NCI-H748 (cell line): ENCODE data around the gene ATP6V1F.
A peak's percentile ranks its signal among the peaks of the same experiment; 100 is the strongest.

ENCODE experiments used
- DNase-seq: peaks from one replicate; lab custom pipeline; 2025; ENCODE audit not compliant: unreplicated experiment; lab: John Stamatoyannopoulos, UW

Gene ATP6V1F

GRCh38 chr7:128867842-128868623 is 5.4 kb downstream of the ATP6V1F start:
- DNase-seq = peak; percentile 77

GRCh38 chr7:128868624-128869137 is 6.0 kb downstream of the ATP6V1F start:
- peak; percentile 59 for DNase-seq

DNA sequence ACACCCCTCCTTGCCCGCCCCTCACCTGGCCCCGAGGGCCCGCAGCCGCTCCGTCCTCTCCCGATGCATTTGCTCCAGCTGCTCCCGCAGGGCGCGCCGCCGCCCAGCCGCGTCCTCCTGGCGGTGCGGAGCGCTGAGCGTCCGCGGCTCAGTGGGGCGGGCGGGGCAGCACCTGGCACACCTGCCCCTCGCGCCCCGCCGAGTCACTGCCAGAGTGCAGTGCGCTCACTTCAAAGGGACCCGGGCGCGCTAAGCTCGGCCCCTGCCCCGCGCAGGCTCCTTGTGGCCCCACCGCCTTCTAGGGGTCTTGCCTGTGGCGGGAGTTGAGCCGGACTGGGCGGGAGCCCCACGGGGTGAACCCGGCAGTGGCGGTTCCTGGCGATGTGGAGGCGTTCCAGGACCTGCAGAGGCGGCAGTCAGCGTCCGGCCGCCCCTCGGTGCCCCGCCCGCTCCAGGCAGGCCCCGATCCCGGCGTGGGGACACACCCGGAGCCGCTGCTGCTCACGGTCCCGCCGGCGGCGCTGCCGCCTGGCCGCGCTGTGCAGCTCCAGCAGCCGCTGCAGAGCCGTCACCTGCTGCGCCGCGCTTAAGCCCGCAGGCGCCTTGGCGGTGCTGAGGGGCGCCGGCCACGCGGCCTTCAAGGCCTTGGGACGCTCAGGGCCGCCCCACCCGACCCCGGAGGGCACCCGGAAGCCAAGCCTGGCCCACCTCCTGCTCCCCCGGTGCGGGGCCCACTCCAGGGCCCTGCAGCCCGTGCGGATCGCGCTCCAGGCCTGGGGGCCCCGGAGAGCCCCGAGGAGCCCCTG is 6.7 kb downstream of the ATP6V1F start:
- DNase-seq = peak; percentile 86

GRCh38 chr7:128869944-128870285 is 7.3 kb downstream of the ATP6V1F start:
- no peak for DNase-seq

DNA sequence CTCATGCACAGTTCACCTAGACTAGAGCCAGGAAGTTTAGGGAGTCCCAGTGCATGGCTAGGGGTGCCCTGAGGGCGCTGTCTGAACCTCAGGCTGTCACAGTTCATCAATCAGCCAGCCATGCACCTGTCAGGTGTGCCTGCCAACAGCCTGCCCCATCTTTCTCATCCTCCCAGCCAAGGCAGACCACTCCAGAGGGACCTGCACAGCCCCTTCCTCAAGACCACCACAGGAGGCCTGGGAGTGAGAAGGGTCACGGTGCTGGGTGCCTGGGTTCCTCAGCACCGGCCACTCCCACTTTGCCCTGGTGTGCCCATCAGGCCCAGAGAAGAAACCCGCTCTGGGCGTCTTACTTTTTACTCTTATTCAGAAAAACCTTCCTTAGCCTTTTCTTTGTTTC is 8.4 kb downstream of the ATP6V1F start:
- no peak for DNase-seq

GRCh38 chr7:128872394-128872824 is 9.8 kb downstream of the ATP6V1F start:
- DNase-seq = no peak

- DNase-seq = no peak
Measured at GRCh38 chr7:128873234-128873633, 10.6 kb downstream of the ATP6V1F start.

- peak; percentile 18 for DNase-seq
Measured at GRCh38 chr7:128874140-128875031, 11.7 kb downstream of the ATP6V1F start.

DNA sequence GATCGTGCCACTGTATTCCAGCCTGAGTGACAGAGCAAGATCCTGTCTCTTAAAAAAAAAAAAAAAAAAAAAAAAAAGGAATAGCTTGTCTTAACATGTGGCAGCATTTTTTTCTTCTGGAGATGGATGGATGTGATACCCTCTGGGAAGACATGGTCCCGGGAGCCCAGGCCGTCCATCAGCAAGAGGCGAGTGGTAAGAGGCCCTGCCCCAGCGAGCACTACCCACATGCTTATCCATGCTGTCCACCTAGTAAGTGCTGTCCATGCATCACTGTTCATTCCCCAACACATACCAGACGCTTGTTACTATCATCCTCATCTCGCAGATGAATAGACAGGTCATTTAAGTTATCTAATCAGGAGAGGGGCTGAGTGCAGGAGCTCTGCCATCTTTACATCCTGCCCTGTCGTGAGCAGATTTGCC is 12.9 kb downstream of the ATP6V1F start:
- no peak for DNase-seq

DNA sequence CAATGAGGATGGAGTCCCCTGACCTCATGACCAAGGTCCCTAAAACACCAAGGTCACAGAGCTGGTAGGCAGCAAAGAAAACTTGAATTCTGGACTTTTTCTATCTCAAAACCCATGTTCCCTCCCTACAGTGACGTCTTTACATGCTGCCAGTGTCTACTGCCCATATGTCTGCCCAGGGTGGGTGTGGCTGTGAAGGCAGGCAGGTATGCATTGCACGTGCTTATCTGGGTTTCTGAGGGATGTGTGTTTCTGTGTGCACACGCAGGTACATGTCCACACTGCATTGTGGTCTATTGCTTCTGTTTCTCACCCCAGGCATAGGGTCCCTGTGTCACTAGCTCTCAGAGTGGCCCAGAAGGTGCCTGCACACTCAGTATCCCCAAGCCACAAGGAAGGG is 13.5 kb downstream of the ATP6V1F start:
- no peak for DNase-seq

DNA sequence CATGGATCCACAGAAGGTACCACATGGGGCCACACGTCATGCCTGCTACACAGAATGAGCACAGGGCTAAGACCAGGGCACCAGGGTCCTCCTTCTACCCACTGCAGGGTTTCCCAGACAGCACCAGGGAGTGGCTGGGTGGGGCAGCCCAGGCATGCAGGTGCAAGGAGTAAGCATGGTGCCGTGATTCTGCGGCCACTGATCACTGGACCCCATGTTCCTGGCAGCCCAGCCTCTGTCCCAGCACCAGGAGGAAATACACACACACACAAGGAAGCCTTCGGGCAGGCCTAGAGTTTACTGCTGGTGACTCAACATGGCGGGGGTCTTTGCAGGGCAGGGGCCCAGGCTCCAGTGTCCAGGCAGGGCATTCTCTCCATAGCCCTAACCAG is 13.9 kb downstream of the ATP6V1F start:
- no peak for DNase-seq

DNA sequence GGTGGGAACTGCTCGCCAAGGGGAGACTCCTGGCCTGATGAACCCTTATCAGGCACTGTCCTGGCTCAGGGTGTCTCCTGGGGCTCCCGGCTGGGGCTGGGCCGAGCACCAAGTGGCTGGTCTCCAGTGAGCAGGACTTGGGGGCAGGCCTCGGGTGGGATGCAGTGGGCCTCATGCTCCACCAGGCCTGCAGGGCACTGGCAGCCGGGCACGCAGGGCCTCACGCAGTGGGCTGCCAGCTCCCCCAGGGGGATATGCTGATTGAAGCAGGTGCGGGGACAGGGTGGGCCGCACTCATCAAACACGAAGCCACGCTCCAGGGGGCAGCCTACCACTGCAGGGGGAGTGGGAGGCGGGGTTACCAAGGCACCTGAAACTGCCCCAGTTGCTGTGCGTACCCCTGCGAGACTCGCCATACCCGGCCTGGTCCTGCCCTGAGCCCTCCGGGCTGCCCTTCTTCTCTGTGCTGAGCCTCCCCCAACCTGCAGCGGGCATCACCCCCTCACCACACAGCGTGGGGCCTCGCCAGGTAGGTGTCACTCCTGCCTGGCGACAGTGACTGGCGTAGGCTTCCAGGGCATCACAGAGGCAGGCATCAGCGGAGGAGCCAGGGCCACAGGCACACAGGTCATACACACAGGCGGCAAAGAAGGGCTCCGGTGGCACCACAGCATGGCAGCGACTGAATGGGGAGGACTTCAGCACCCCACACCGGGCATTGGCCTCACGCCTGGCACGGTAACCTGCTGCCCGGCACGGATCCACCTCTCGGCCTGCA is 14.5 kb downstream of the ATP6V1F start:
- DNase-seq = no peak

DNA sequence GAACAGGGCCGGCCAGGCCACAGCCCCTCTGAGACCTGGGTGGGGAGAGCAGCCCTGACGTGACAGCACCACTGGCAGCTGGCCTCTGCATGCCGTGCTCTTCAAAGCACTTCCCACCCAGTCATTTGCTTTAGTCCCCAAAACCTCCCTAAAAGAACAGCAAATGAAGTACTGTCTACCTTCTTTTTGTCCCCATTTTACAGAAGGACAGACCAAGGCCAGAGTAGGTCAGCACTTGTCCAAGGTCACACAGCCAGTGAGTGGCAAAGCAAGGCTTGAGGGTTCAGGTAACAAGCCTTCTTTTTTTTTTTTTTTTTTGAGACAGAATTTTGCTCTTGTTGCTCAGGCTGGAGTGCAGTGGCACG is 15.1 kb downstream of the ATP6V1F start:
- no peak for DNase-seq

DNA sequence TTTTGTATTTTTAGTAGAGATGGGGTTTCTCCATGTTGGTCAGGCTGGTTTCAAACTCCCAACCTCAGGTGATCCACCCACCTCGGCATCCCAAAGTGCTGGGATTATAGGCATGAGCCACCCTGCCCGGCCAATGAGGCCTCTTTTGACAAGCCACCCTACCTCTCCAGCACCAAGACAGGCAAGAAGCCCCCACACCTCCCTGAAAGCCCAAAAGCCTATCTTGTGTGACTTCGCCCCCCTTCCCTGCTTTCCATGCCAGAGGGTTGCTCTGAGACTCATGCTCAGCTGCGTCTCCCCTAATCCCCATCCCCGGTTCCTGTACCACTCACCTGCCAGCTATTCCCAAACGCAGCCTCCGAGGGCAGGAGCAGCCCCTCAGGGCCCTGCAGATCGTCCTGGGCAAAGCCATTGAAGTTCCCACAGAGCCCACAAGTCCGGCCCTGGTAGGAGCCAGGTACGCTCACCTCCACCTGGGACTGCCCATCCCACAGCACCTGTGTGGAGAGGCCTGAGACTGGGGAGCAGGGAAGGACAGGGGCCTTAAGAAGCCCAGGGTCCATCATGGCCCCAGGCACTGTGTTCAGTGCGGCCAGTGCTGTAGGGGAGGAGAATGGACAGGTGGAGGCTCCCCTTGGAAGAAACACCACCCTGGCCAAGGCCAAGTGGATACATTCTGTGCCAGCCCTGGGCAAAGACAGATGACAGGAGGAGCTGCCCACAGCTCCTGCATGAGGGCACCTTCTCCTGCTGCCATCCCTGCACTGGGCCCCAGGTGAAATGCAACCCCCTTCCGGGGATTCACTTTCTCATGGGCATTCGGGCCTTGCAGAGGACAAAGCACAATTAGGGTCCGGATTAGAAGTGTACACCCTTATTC is 15.8 kb downstream of the ATP6V1F start:
- no peak for DNase-seq

- DNase-seq = no peak
Measured at GRCh38 chr7:128879461-128879938, 16.8 kb downstream of the ATP6V1F start.

- DNase-seq = peak; percentile 74
Measured at GRCh38 chr7:128879939-128880746, 17.5 kb downstream of the ATP6V1F start.

GRCh38 chr7:128880791-128881457 is 18.3 kb downstream of the ATP6V1F start:
- no peak for DNase-seq
